Measurements from ENCODE around the gene RPRD2. TPM values are rescaled to one million over a fixed set of nuclear protein-coding genes. Genes with fewer than 3 reads are reported as not detected.

The RPRD2 gene
- total RNA-seq, 1 experiment from 2014 or later, result 29.9 TPM

- Histone ChIP-seq H3K27me3 (ENCODE audit: low read length) (no peaks in the 10 kb centered on the region), H3K4me1 (ENCODE audit: low read length) (peaks cover 22% of the 10 kb centered on the region), H3K9me3 (ENCODE audit: low read length) (no peaks in the 10 kb centered on the region), H3K79me2 (ENCODE audit: low read length) (peaks cover 39% of the 10 kb centered on the region), H3K36me3 (ENCODE audit: insufficient read depth, low read length) (no peaks in the 10 kb centered on the region), H3K27ac (ENCODE audit: low read length) (peak overlapping the region; percentile 97), H4K20me1 (ENCODE audit: insufficient read depth, low read depth, low read length) (no peaks in the 10 kb centered on the region), H3K9ac (ENCODE audit: low read length) (peak overlapping the region; percentile 90), H3K4me3 (ENCODE audit: low read length) (peak overlapping the region; percentile 91), H3K4me2 (ENCODE audit: low read depth, low read length, poor library complexity, severe bottlenecking) (peak overlapping the region; percentile 92), H2AFZ (ENCODE audit: low read length) (no peak overlapping the region), H3K9me2 (replicated peaks; ENCODE audit: insufficient read depth, low read length) (no peaks in the 10 kb centered on the region)
- DNase-seq, result no peak
Measured at GRCh38 chr1:150362721-150363425, 1.1 kb upstream of the RPRD2 start.

GRCh38 chr1:150364231-150365003, 470 bp downstream of the RPRD2 start:
- H3K79me2 ChIP-seq (ENCODE audit: low read length), result peaks cover 53% of the 10 kb centered on the region
- H3K9me2 ChIP-seq (replicated peaks; ENCODE audit: insufficient read depth, low read length), result no peaks in the 10 kb centered on the region
- peak overlapping the region; percentile 97 for H3K27ac ChIP-seq (ENCODE audit: low read length)

GRCh38 chr1:150365941-150366340, 2.0 kb downstream of the RPRD2 start:
- Histone ChIP-seq H2AFZ (ENCODE audit: low read length) (no peak overlapping the region), H3K9me2 (replicated peaks; ENCODE audit: insufficient read depth, low read length) (no peaks in the 10 kb centered on the region), H3K79me2 (ENCODE audit: low read length) (peaks cover 67% of the 10 kb centered on the region), H3K9ac (ENCODE audit: low read length) (peak overlapping the region; percentile 90), H3K4me1 (ENCODE audit: low read length) (peaks cover 37% of the 10 kb centered on the region), H4K20me1 (ENCODE audit: insufficient read depth, low read depth, low read length) (no peaks in the 10 kb centered on the region), H3K9me3 (ENCODE audit: low read length) (no peaks in the 10 kb centered on the region), H3K4me2 (ENCODE audit: low read depth, low read length, poor library complexity, severe bottlenecking) (peak overlapping the region; percentile 92), H3K27ac (ENCODE audit: low read length) (peak overlapping the region; percentile 97), H3K4me3 (ENCODE audit: low read length) (peak overlapping the region; percentile 91), H3K36me3 (ENCODE audit: insufficient read depth, low read length) (peaks cover 9% of the 10 kb centered on the region; the same call in 1 of the 2 replicates), H3K27me3 (ENCODE audit: low read length) (no peaks in the 10 kb centered on the region)
- DNase-seq, result peak; percentile 69

More at GRCh38 chr1:150364231-150365003, 470 bp downstream of the RPRD2 start:
- peak overlapping the region; percentile 92 for H3K4me2 ChIP-seq (ENCODE audit: low read depth, low read length, poor library complexity, severe bottlenecking)
- H3K9ac ChIP-seq (ENCODE audit: low read length), result peak overlapping the region; percentile 90
- H3K27me3 ChIP-seq (ENCODE audit: low read length), result no peaks in the 10 kb centered on the region
- H4K20me1 ChIP-seq (ENCODE audit: insufficient read depth, low read depth, low read length), result no peaks in the 10 kb centered on the region
- H2AFZ ChIP-seq (ENCODE audit: low read length), result no peak overlapping the region; the same call in 1 of the 2 replicates
- peak overlapping the region; percentile 91 for H3K4me3 ChIP-seq (ENCODE audit: low read length)
- H3K4me1 ChIP-seq (ENCODE audit: low read length), result peaks cover 26% of the 10 kb centered on the region
- peaks cover 4% of the 10 kb centered on the region; the same call in 1 of the 2 replicates for H3K36me3 ChIP-seq (ENCODE audit: insufficient read depth, low read length)
- H3K9me3 ChIP-seq (ENCODE audit: low read length), result no peaks in the 10 kb centered on the region
- DNase-seq, result peak; percentile 94

GRCh38 chr1:150366416-150367296, 2.7 kb downstream of the RPRD2 start:
- Histone ChIP-seq H3K9ac (ENCODE audit: low read length) (peak overlapping the region; percentile 90), H3K27ac (ENCODE audit: low read length) (peak overlapping the region; percentile 97), H3K27me3 (ENCODE audit: low read length) (no peaks in the 10 kb centered on the region), H3K36me3 (ENCODE audit: insufficient read depth, low read length) (peaks cover 10% of the 10 kb centered on the region; the same call in 1 of the 2 replicates), H2AFZ (ENCODE audit: low read length) (no peak overlapping the region), H3K4me3 (ENCODE audit: low read length) (peak overlapping the region; percentile 91), H3K9me2 (replicated peaks; ENCODE audit: insufficient read depth, low read length) (no peaks in the 10 kb centered on the region), H4K20me1 (ENCODE audit: insufficient read depth, low read depth, low read length) (no peaks in the 10 kb centered on the region), H3K79me2 (ENCODE audit: low read length) (peaks cover 74% of the 10 kb centered on the region), H3K9me3 (ENCODE audit: low read length) (no peaks in the 10 kb centered on the region), H3K4me1 (ENCODE audit: low read length) (peaks cover 39% of the 10 kb centered on the region), H3K4me2 (ENCODE audit: low read depth, low read length, poor library complexity, severe bottlenecking) (peak overlapping the region; percentile 92)
- DNase-seq, result peak; percentile 73

GRCh38 chr1:150371110-150371509, 7.2 kb downstream of the RPRD2 start:
- no peak overlapping the region for H3K9ac ChIP-seq (ENCODE audit: low read length)
- H3K27me3 ChIP-seq (ENCODE audit: low read length), result no peaks in the 10 kb centered on the region
- H4K20me1 ChIP-seq (ENCODE audit: insufficient read depth, low read depth, low read length), result 0 out of 2 replicates have a peak, but pooled peaks cover 3% of the 10 kb centered on the region
- DNase-seq, result no peak
- peaks cover 98% of the 10 kb centered on the region for H3K79me2 ChIP-seq (ENCODE audit: low read length)
- no peaks in the 10 kb centered on the region for H3K9me3 ChIP-seq (ENCODE audit: low read length)
- H2AFZ ChIP-seq (ENCODE audit: low read length), result no peak overlapping the region
- no peak overlapping the region for H3K27ac ChIP-seq (ENCODE audit: low read length)
- no peak overlapping the region for H3K4me2 ChIP-seq (ENCODE audit: low read depth, low read length, poor library complexity, severe bottlenecking)
- H3K36me3 ChIP-seq (ENCODE audit: insufficient read depth, low read length), result peaks cover 12% of the 10 kb centered on the region; the same call in 1 of the 2 replicates
- no peak overlapping the region for H3K4me3 ChIP-seq (ENCODE audit: low read length)
- no peaks in the 10 kb centered on the region for H3K9me2 ChIP-seq (replicated peaks; ENCODE audit: insufficient read depth, low read length)
- H3K4me1 ChIP-seq (ENCODE audit: low read length), result peaks cover 55% of the 10 kb centered on the region

GRCh38 chr1:150372580-150372979, 8.6 kb downstream of the RPRD2 start:
- peaks cover 42% of the 10 kb centered on the region for H3K4me1 ChIP-seq (ENCODE audit: low read length)
- peaks cover 12% of the 10 kb centered on the region; the same call in 1 of the 2 replicates for H3K36me3 ChIP-seq (ENCODE audit: insufficient read depth, low read length)
- no peaks in the 10 kb centered on the region for H3K27me3 ChIP-seq (ENCODE audit: low read length)
- H3K4me3 ChIP-seq (ENCODE audit: low read length), result no peak overlapping the region
- H3K4me2 ChIP-seq (ENCODE audit: low read depth, low read length, poor library complexity, severe bottlenecking), result no peak overlapping the region
- H3K9me2 ChIP-seq (replicated peaks; ENCODE audit: insufficient read depth, low read length), result no peaks in the 10 kb centered on the region
- no peak overlapping the region for H2AFZ ChIP-seq (ENCODE audit: low read length)
- no peak for DNase-seq
- no peak overlapping the region for H3K27ac ChIP-seq (ENCODE audit: low read length)
- H3K9ac ChIP-seq (ENCODE audit: low read length), result no peak overlapping the region
- H3K79me2 ChIP-seq (ENCODE audit: low read length), result peaks cover 98% of the 10 kb centered on the region
- H4K20me1 ChIP-seq (ENCODE audit: insufficient read depth, low read depth, low read length), result 0 out of 2 replicates have a peak, but pooled peaks cover 3% of the 10 kb centered on the region
- H3K9me3 ChIP-seq (ENCODE audit: low read length), result no peaks in the 10 kb centered on the region

- Histone ChIP-seq H3K4me2 (ENCODE audit: low read depth, low read length, poor library complexity, severe bottlenecking) (no peak overlapping the region), H3K79me2 (ENCODE audit: low read length) (peaks cover 100% of the 10 kb centered on the region), H3K4me1 (ENCODE audit: low read length) (peaks cover 27% of the 10 kb centered on the region), H3K4me3 (ENCODE audit: low read length) (no peak overlapping the region), H2AFZ (ENCODE audit: low read length) (no peak overlapping the region), H3K27me3 (ENCODE audit: low read length) (no peaks in the 10 kb centered on the region), H3K27ac (ENCODE audit: low read length) (no peak overlapping the region), H3K36me3 (ENCODE audit: insufficient read depth, low read length) (0 out of 2 replicates have a peak, but pooled peaks cover 5% of the 10 kb centered on the region), H3K9me3 (ENCODE audit: low read length) (no peaks in the 10 kb centered on the region), H3K9me2 (replicated peaks; ENCODE audit: insufficient read depth, low read length) (no peaks in the 10 kb centered on the region), H4K20me1 (ENCODE audit: insufficient read depth, low read depth, low read length) (peaks cover 7% of the 10 kb centered on the region; the same call in 1 of the 2 replicates), H3K9ac (ENCODE audit: low read length) (no peak overlapping the region)
- DNase-seq, result no peak
Measured at GRCh38 chr1:150376110-150376509, 12.2 kb downstream of the RPRD2 start.
